RWPE2 (cell line): ENCODE results near the gene NEK7.

Experiments
- ATAC-seq: fragments of 200-7000 bp; cut with Tn5 transposase; 3 replicates; pipeline ENCODE4 v1.9.1; 2021; ENCODE audit warnings: low read depth
- DNase-seq: peaks from one replicate; pipeline ENCODE4 v3.0.0-alpha.2; 2020; ENCODE audit warnings: low spot score
- H3K27ac ChIP-seq: fragments of 450-650 bp; 2 replicates; pipeline ENCODE4 v1.5.1; 2017; ENCODE audit warnings: mild to moderate bottlenecking; ENCODE audit not compliant: poor library complexity, severe bottlenecking
- H3K27me3 ChIP-seq: fragments of 250-450 bp; sonication (Bioruptor Pico); 2 replicates; pipeline ENCODE4 v1.5.1; 2021; ENCODE audit warnings: mild to moderate bottlenecking, moderate library complexity; ENCODE audit not compliant: insufficient read depth, poor library complexity, severe bottlenecking
- H3K36me3 ChIP-seq: fragments of 250-450 bp; sonication (Bioruptor Pico); 2 replicates; pipeline ENCODE4 v1.5.1; 2020; ENCODE audit warnings: low read depth, mild to moderate bottlenecking, moderate library complexity
- H3K4me1 ChIP-seq: fragments of 250-450 bp; sonication (Bioruptor Pico); 2 replicates; pipeline ENCODE4 v1.5.1; 2021; ENCODE audit warnings: mild to moderate bottlenecking, moderate library complexity; ENCODE audit not compliant: insufficient read depth, poor library complexity, severe bottlenecking
- H3K4me3 ChIP-seq: fragments of 250-450 bp; sonication (Bioruptor Pico); 2 replicates; pipeline ENCODE4 v1.5.1; 2021; ENCODE audit warnings: mild to moderate bottlenecking, moderate library complexity; ENCODE audit not compliant: severe bottlenecking
- H3K9me3 ChIP-seq: fragments of 250-450 bp; sonication (Bioruptor Pico); 2 replicates; pipeline ENCODE4 v1.5.1; 2021; ENCODE audit warnings: mild to moderate bottlenecking, moderate library complexity; ENCODE audit not compliant: severe bottlenecking
- TF ChIP-seq, protein P1 (sequence below): fragments of 450-650 bp; IDR thresholded peaks from one replicate; pipeline ENCODE4 v1.5.1; 2017; ENCODE audit warnings: mild to moderate bottlenecking, moderate library complexity; ENCODE audit not compliant: poor library complexity, severe bottlenecking

The NEK7 gene

DNA sequence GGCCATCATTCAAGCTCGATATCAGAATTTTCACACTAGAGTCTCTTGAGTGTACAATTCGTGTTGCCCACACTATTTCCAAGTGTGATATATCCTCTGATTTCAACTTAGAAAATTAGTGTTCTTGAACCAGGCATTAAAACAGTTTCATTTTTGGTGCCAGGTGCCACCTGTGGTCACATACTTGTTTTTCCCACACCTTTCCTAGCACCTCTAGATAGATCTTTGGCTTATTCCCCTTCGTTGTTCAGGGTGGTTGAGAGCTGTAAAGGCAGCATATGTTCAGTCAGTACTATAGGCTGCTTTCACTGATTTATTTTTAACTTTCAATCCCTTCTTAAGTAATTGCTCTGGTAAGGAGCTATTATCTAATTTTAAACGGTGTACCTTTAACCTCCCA lies 131.1 kb downstream of the NEK7 start:
- DNase-seq (no peak), ATAC-seq (no peak)
- Histone ChIP-seq H3K4me1 (no peaks in the 10 kb centered on the region), H3K36me3 (peaks cover 15% of the 10 kb centered on the region), H3K27ac (no peak overlapping the region), H3K27me3 (no peaks in the 10 kb centered on the region), H3K9me3 (no peaks in the 10 kb centered on the region), H3K4me3 (no peak overlapping the region)
- TF ChIP-seq, protein P1, sequence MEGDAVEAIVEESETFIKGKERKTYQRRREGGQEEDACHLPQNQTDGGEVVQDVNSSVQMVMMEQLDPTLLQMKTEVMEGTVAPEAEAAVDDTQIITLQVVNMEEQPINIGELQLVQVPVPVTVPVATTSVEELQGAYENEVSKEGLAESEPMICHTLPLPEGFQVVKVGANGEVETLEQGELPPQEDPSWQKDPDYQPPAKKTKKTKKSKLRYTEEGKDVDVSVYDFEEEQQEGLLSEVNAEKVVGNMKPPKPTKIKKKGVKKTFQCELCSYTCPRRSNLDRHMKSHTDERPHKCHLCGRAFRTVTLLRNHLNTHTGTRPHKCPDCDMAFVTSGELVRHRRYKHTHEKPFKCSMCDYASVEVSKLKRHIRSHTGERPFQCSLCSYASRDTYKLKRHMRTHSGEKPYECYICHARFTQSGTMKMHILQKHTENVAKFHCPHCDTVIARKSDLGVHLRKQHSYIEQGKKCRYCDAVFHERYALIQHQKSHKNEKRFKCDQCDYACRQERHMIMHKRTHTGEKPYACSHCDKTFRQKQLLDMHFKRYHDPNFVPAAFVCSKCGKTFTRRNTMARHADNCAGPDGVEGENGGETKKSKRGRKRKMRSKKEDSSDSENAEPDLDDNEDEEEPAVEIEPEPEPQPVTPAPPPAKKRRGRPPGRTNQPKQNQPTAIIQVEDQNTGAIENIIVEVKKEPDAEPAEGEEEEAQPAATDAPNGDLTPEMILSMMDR: no peak

DNA sequence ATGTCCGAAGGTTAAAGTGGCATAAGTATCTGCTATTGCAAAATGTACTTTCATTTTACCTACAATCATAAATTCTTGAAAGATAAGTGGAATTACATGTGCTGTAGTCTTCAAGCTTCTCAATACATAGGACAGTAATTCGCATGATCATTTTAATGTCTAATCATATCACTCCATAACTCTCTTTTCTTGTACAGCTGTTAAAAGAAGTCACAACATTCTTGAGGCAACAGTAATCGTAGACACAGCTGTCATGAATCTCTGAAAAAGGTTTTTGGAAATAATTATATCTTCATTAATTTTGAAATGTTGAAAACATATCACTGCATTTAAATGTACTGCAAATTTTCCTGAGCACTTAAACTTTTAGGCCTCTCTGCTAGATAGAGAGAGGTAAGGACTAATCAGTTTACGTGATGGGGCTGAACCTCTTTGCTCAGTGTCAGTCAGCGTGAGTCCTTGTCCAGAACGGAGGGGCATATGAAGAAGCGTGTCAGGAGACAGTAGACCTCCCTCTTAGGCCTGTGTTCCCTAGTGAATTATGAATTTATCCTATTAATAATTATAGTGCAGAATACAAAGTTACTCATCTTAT lies 133.4 kb downstream of the NEK7 start:
- TF ChIP-seq, protein P1: no peak
- no peaks in the 10 kb centered on the region for H3K9me3 ChIP-seq
- H3K4me1 ChIP-seq: no peaks in the 10 kb centered on the region
- no peak overlapping the region for H3K27ac ChIP-seq
- no peaks in the 10 kb centered on the region for H3K27me3 ChIP-seq
- H3K36me3 ChIP-seq: peaks cover 20% of the 10 kb centered on the region
- no peak overlapping the region for H3K4me3 ChIP-seq
- no peak for DNase-seq
- ATAC-seq: no peak

DNA sequence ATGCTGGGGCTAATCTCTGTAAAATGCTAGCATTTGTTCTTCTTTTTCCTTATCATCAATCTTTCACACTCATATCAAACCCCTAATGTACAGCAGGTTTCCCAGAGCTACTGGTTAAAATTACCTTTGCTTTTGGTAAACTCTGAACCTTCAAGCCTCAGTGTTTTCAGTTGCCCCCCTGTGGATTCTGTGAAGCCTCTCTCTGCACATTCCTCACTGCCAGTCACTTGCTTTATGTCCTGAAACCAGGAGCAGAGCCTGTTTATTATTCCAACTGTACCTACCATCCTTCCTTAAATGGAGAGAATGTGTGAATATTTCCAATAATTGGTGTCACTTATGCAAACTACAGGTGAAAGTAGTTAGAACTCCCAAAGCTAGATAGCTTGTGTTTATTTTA lies 134.2 kb downstream of the NEK7 start:
- H3K36me3 ChIP-seq: peaks cover 20% of the 10 kb centered on the region
- no peak overlapping the region for H3K4me3 ChIP-seq
- no peak overlapping the region for H3K27ac ChIP-seq
- TF ChIP-seq, protein P1: no peak
- DNase-seq (no peak), ATAC-seq (no peak)
- H3K9me3 ChIP-seq: no peaks in the 10 kb centered on the region
- no peaks in the 10 kb centered on the region for H3K4me1 ChIP-seq
- H3K27me3 ChIP-seq: no peaks in the 10 kb centered on the region

DNA sequence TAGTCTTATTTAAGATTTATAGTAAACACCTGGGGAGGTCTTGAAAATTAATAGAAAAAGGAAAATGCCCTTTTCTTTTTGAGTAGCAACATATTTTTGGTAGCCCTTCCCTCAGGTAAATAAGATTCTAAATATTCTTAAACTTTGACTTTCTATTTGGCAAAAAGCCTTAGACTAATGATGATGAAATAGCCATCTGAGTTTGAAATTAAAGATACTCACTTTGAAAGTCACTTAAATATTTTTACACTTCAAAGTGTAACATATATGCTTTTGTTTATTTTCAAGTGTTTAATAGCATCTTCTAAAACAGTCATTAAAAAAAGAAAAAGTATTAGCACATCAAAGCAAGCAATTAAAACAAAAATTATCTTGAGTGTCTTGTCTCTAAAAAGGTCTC lies 135.1 kb downstream of the NEK7 start:
- Histone ChIP-seq H3K27ac (no peak overlapping the region), H3K4me1 (no peaks in the 10 kb centered on the region), H3K36me3 (peaks cover 21% of the 10 kb centered on the region), H3K9me3 (no peaks in the 10 kb centered on the region), H3K27me3 (no peaks in the 10 kb centered on the region), H3K4me3 (no peak overlapping the region)
- DNase-seq: no peak
- TF ChIP-seq, protein P1: no peak
- ATAC-seq: no peak

DNA sequence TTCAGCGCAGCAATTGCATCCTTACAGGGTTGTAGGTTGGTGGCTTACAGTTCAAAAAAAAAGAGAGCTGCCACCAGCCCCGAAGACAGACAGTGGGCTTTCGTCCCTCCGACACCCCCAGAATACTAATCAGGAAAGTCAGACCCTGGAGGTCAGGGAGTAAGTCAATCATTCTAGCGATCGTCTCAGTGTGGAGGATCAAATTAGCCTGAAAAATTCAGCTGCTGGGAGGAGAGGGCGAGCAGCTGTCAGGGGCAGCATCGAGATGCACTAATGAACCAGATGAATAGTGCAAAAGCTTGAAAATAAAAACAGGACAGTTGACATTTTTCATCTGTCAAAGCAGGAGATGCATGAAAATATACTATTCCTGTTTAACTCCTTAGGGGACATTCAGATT lies 138.4 kb downstream of the NEK7 start:
- ATAC-seq (no peak), DNase-seq (no peak)
- no peaks in the 10 kb centered on the region for H3K4me1 ChIP-seq

More for the DNA sequence above, 138.4 kb downstream of the NEK7 start:
- peaks cover 36% of the 10 kb centered on the region for H3K36me3 ChIP-seq
- TF ChIP-seq, protein P1: no peak
- H3K27me3 ChIP-seq: no peaks in the 10 kb centered on the region
- H3K27ac ChIP-seq: no peak overlapping the region
- H3K4me3 ChIP-seq: no peak overlapping the region
- no peaks in the 10 kb centered on the region for H3K9me3 ChIP-seq
